CD4-positive, CD25-positive, alpha-beta regulatory T cell (primary cell): ENCODE results near the gene ANKRD22. TPM values are rescaled to one million over a fixed set of nuclear protein-coding genes. Genes with fewer than 3 reads are reported as not detected.
"Not testable (repeated sequence)": the region's sequence is repeated elsewhere in the genome, so short reads cannot be mapped to it uniquely, and the experiment has no call there.

Experiments
- ATAC-seq, 2 donors: fragments of 150-1000 bp; cut with Tn5 transposase; one replicate each; pipeline ENCODE4 v1.10.0; 2021; ENCODE audit warnings: low read depth in 2 of 2, moderate number of reproducible peaks in 2 of 2, moderate library complexity in 1 of 2
- DNase-seq, 3 donors: peaks; one replicate each; pipeline versions ENCODE4 v3.0.0 to v3.0.0-alpha.2; 2012 to 2022; ENCODE audit warnings: mixed read lengths in 1 of 3
- H3K27ac ChIP-seq: one replicate; pipeline ENCODE4 v1.7.0; 2013; ENCODE audit warnings: mild to moderate bottlenecking, low read length; ENCODE audit not compliant: insufficient read depth, poor library complexity, severe bottlenecking
- H3K27me3 ChIP-seq: one replicate; pipeline ENCODE4 v1.7.0; 2013; ENCODE audit warnings: low read length; ENCODE audit not compliant: control insufficient read depth, insufficient read depth
- H3K36me3 ChIP-seq: one replicate; pipeline ENCODE4 v1.7.0; 2013; ENCODE audit warnings: mild to moderate bottlenecking, low read length, moderate library complexity; ENCODE audit not compliant: control insufficient read depth, insufficient read depth
- H3K4me1 ChIP-seq: 2 replicates; pipeline ENCODE4 v1.7.0; 2013; ENCODE audit warnings: mild to moderate bottlenecking, low read length; ENCODE audit not compliant: insufficient read depth, control insufficient read depth, poor library complexity, severe bottlenecking
- H3K4me3 ChIP-seq: one replicate; pipeline ENCODE4 v1.7.0; 2013; ENCODE audit warnings: low read depth, mild to moderate bottlenecking, low read length, moderate library complexity
- H3K9me3 ChIP-seq, 2 experiments: 1 replicate in 1 of 2; 2 replicates in 1 of 2; pipeline ENCODE4 v1.7.0; 2013; ENCODE audit warnings: low read length in 2 of 2, mild to moderate bottlenecking in 1 of 2, moderate library complexity in 1 of 2; ENCODE audit not compliant: control insufficient read depth in 2 of 2
- H3K27ac Mint-ChIP-seq, 3 donors: one replicate each; pipeline ENCODE4 v1.8.0; 2020 to 2022; ENCODE audit warnings: mild to moderate bottlenecking in 3 of 3, mixed read lengths in 3 of 3, moderate library complexity in 2 of 3
- H3K27me3 Mint-ChIP-seq: one replicate; pipeline ENCODE4 v1.8.0; 2022; ENCODE audit warnings: mild to moderate bottlenecking, mixed read lengths
- H3K36me3 Mint-ChIP-seq: one replicate; pipeline ENCODE4 v1.8.0; 2020; ENCODE audit warnings: mixed read lengths
- H3K4me1 Mint-ChIP-seq, 4 donors: one replicate each; pipeline ENCODE4 v1.8.0; 2020 to 2022; ENCODE audit warnings: mixed read lengths in 4 of 4, mild to moderate bottlenecking in 1 of 4
- H3K4me3 Mint-ChIP-seq, 4 donors: one replicate each; pipeline ENCODE4 v1.8.0; 2020 to 2022; ENCODE audit warnings: mild to moderate bottlenecking in 4 of 4, mixed read lengths in 4 of 4, moderate library complexity in 3 of 4
- H3K9me3 Mint-ChIP-seq, 7 donors: one replicate each; pipeline ENCODE4 v1.8.0; 2020 to 2022; ENCODE audit warnings: mixed read lengths in 7 of 7, mild to moderate bottlenecking in 3 of 7, moderate library complexity in 2 of 7
- polyA plus RNA-seq, 4 donors: library from polyadenylated mRNA; unstranded; fragments of 300-500 nt; fragmentation: Illumina TruSeq; gene quantifications; one replicate each; pipeline ENCODE4 v1.2.3, GENCODE V29; 2021
- total RNA-seq: library from RNA; stranded (reverse); gene quantifications from one replicate; pipeline ENCODE4 v1.2.3, GENCODE V29; 2022

Gene ANKRD22
- total and polyA plus RNA-seq, 5 donors from 2014 or later = 0.10 to 0.20 (median 0.18) TPM; not detected in 1

DNA sequence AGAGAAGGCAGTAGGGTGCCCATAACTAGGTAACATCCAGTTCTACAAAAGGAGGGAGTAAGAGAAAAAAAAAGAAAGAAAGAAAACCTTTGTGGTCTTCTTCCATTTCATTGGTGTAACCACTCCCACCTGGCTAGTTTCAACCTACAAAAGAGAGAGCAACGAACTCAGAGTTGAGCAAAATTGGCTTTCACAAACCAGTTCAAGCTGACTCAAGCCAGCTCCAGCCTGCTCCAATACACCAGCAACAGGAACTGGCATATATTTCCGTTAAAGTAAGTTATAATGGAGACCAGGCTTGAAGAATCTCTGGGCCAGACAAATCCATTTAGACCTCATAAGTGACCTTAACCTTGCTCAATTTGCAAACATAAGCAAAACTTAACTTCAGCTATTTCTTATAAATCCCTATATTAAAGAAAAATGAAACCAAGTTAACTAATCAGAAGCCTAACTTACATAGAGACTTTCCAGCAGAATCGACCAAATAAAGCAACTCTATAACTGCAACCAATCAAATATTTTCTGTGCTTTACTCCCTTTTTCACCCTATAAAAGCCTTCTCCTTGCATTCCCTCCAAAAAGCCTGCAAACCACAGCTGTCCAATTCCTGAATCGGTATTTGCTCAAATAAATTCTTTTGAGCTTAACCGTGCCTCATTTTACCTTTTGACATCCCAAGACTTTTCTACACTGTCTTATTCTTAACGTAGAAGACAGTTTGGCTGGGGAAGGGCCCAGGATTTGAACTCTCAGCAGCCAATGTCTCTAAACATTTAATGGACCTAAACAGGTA, 10.1 kb downstream of the ANKRD22 start:
- Histone ChIP-seq H3K36me3 (no peaks in the 10 kb centered on the region), H3K27ac (no peak overlapping the region), H3K4me1 (no peaks in the 10 kb centered on the region), H3K4me3 (no peak overlapping the region), H3K9me3 (no peaks in the 10 kb centered on the region), H3K27me3 (no peaks in the 10 kb centered on the region)
- Mint-ChIP-seq H3K27ac (no peak overlapping the region), H3K27me3 (no peaks in the 10 kb centered on the region), H3K4me1 (peaks cover 0 to 10% (median 2%) of the 10 kb centered on the region in 4 donors), H3K36me3 (no peaks in the 10 kb centered on the region), H3K9me3 (no peaks in the 10 kb centered on the region), H3K4me3 (no peak overlapping the region)
- DNase-seq (peak in 1 of 3 donors; percentile 36), ATAC-seq (no peak)

DNA sequence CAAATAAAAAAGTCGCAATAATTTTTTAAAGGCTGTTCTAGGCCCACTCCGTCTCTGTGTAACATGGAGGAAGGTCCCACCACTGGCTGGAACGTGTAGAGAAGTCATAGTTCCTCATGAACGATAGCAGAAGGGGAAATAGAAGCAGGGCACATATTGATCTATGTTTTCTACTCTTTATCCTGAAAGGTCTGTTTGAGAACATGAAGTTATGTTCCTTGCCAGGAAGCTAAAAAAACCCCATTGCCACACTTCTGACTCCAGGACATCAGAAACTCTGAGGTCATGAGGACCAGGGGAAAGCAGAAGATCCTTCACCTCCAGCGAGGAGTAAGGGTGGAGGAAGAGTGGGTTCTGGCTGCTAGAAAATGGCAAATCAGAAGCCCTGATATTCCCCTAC, 10.8 kb downstream of the ANKRD22 start:
- Histone ChIP-seq H3K27me3 (no peaks in the 10 kb centered on the region), H3K4me1 (peaks cover 2% of the 10 kb centered on the region), H3K4me3 (no peak overlapping the region), H3K36me3 (no peaks in the 10 kb centered on the region), H3K9me3 (no peaks in the 10 kb centered on the region), H3K27ac (no peak overlapping the region)
- Mint-ChIP-seq H3K27ac (no peak overlapping the region), H3K27me3 (no peaks in the 10 kb centered on the region), H3K36me3 (no peaks in the 10 kb centered on the region), H3K4me1 (peaks cover 0 to 10% (median 2%) of the 10 kb centered on the region in 4 donors), H3K4me3 (no peak overlapping the region), H3K9me3 (no peaks in the 10 kb centered on the region)
- DNase-seq (no peak), ATAC-seq (no peak)

DNA sequence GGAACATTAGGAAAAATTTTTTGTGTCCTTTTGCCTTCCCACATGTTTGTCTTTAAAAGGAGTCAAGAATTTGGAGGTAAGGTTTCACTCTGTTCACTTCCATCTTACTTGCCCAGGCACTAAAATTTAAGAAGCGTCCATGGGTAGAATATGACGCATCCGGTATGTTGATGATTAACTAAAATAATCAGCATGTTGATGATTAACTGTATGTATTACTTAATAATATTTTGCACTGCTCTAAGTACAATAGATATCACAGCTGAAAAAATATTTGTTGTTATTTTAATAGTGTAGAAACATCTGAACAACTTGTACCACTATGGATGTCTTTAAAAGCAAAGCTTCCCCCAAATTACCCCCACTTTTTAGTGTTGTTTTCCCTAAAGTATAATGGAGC, 11.5 kb downstream of the ANKRD22 start:
- Histone ChIP-seq H3K36me3 (no peaks in the 10 kb centered on the region), H3K27me3 (no peaks in the 10 kb centered on the region), H3K9me3 (no peaks in the 10 kb centered on the region), H3K27ac (no peak overlapping the region), H3K4me1 (peaks cover 9% of the 10 kb centered on the region), H3K4me3 (no peak overlapping the region)
- H3K4me3 Mint-ChIP-seq = no peak overlapping the region
- no peaks in the 10 kb centered on the region for H3K9me3 Mint-ChIP-seq
- DNase-seq (no peak), ATAC-seq (no peak)
- peaks cover 0 to 10% (median 2%) of the 10 kb centered on the region in 4 donors for H3K4me1 Mint-ChIP-seq
- no peak overlapping the region for H3K27ac Mint-ChIP-seq
- H3K36me3 Mint-ChIP-seq = no peaks in the 10 kb centered on the region
- no peaks in the 10 kb centered on the region for H3K27me3 Mint-ChIP-seq

DNA sequence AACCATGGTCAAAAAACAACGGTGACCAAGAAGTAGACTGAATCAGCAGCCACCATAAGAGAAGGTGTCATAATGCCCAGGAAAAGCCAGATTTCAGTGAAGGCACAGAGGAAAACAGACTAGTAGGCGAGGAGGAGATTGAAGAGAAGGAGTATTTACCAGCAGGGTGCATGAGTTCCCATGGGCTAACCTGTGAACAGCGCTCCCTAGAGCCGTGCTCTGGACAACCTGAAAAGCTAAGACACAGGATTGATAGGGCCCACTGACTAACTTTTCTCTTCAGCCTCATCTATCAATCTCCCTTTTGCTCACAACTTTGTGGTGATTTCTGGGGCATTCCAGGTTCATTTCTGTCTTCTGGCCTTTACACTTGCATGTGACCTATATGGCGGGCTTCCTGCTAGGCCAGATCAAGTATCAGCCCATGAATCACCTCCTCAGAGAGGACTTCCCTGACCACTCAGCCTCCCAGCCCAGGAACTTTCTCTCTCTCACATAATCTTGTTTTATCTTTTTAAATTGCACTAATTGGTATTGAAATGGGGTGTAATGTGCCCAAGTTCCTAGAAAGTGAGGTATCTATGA, 12.8 kb downstream of the ANKRD22 start:
- Mint-ChIP-seq H3K36me3 (no peaks in the 10 kb centered on the region), H3K27ac (no peak overlapping the region), H3K9me3 (no peaks in the 10 kb centered on the region), H3K27me3 (no peaks in the 10 kb centered on the region), H3K4me3 (peak overlapping the region in 1 of 4 donors; percentile 77), H3K4me1 (peaks cover under 1 to 11% (median 3%) of the 10 kb centered on the region in 4 donors)
- Histone ChIP-seq H3K27ac (no peak overlapping the region), H3K27me3 (no peaks in the 10 kb centered on the region), H3K36me3 (no peaks in the 10 kb centered on the region), H3K9me3 (no peaks in the 10 kb centered on the region), H3K4me1 (peaks cover 15% of the 10 kb centered on the region), H3K4me3 (no peak overlapping the region)
- ATAC-seq (no peak), DNase-seq (no peak)

DNA sequence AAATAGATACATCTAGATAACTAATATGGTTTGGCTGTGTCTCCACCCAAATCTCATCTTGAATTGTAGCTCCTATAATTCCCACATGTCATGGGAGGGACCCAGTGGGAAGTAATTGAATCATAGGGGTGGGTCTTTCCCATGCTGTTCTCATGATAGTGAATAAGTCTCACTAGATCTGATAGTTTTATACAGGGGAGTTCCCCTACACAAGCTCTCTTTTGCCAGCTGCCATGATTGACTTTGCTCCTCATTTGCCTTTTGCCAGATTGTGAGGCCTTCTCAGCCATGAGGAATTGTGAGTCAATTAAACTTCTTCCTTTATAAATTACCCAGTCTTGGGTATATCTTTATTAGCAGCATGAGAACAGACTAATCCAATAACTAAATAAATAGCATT, 14.0 kb downstream of the ANKRD22 start:
- H3K36me3 ChIP-seq, H3K4me3 ChIP-seq, DNase-seq, H3K9me3 Mint-ChIP-seq, H3K9me3 ChIP-seq, H3K27ac ChIP-seq, H3K27me3 ChIP-seq, ATAC-seq, H3K27me3 Mint-ChIP-seq, H3K27ac Mint-ChIP-seq, H3K4me3 Mint-ChIP-seq, H3K36me3 Mint-ChIP-seq: not testable (repeated sequence)
- H3K4me1 ChIP-seq = peaks cover 27% of the 10 kb centered on the region
- peaks cover 5 to 24% (median 15%) of the 10 kb centered on the region in 4 donors for H3K4me1 Mint-ChIP-seq

DNA sequence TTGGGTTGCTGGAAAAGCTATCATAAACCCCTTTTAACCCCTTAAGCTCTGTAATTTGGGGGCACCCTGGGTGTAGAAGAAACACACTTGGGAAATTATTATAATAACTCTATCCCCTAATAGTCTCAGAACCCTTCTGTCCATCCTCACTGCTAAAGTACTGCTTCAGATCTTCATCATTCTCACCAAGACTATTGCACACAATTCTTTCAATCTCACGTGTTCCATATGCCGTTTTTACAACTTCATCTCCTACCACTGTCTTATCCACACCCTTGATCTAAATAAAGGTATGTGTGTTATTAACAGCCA, 15.8 kb downstream of the ANKRD22 start:
- DNase-seq = no peak
- Mint-ChIP-seq H3K36me3 (no peaks in the 10 kb centered on the region), H3K27me3 (no peaks in the 10 kb centered on the region), H3K4me3 (no peak overlapping the region), H3K4me1 (peaks cover 16 to 29% (median 25%) of the 10 kb centered on the region in 4 donors), H3K27ac (no peak overlapping the region), H3K9me3 (no peaks in the 10 kb centered on the region)
- Histone ChIP-seq H3K9me3 (no peaks in the 10 kb centered on the region), H3K4me1 (peaks cover 43% of the 10 kb centered on the region), H3K4me3 (no peak overlapping the region), H3K36me3 (no peaks in the 10 kb centered on the region), H3K27me3 (no peaks in the 10 kb centered on the region), H3K27ac (no peak overlapping the region)
- no peak for ATAC-seq

DNA sequence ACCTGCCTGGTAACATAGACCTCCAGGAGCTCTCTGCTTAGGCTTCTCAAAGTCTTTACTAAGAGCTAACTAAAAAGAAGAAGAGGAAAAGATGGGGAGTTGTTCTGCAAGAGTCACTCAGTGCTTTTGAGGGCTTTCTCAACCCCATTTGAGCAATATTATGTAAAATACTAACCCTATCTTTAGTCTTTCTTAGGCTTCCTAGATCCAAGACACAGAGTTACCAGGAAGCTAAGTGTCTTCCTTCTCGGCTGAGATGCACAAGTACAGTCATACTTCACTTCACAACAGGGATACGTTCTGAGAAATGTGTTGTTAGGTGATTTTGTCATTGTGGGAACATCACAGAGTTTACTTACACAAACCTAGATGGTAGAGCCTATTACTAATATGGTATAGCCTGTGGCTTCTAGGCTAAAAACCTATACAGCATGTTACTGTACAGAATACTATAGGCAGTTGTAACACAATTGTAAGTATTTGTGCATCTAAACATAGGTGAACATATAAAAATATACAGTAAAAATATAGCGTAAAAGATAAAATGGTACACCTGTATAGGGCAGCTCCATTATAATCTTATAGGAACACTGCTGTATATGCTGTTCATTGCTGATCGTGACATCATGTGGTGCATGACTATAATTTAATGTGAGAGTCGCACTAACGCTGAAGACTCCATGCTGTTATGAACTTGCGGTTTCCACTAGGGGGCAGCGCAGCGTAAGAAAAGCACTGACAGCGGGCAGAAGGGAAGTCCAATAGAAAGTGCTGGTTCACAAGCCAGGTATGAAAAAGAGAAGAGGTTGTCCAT, 16.3 kb downstream of the ANKRD22 start:
- Mint-ChIP-seq H3K27ac (no peak overlapping the region), H3K27me3 (no peaks in the 10 kb centered on the region), H3K36me3 (no peaks in the 10 kb centered on the region), H3K4me1 (peaks cover 20 to 34% (median 29%) of the 10 kb centered on the region in 4 donors), H3K4me3 (no peak overlapping the region), H3K9me3 (no peaks in the 10 kb centered on the region)
- H3K9me3 ChIP-seq = no peaks in the 10 kb centered on the region
- peak overlapping the region; percentile 18 for H3K27ac ChIP-seq
- no peaks in the 10 kb centered on the region for H3K27me3 ChIP-seq
- no peaks in the 10 kb centered on the region for H3K36me3 ChIP-seq
- no peak overlapping the region for H3K4me3 ChIP-seq
- ATAC-seq (peak; percentile 85 to 87), DNase-seq (peak; percentile 75 to 94 (median 86))
- peaks cover 48% of the 10 kb centered on the region for H3K4me1 ChIP-seq
